Measurements from ENCODE around the gene MAU2. TPM values are rescaled to one million over a fixed set of nuclear protein-coding genes. Genes with fewer than 3 reads are reported as not detected.

Gene MAU2
- 46.8 TPM for total RNA-seq
- long read RNA-seq, partial matches to known transcripts = 5 of 28 reads
- long read RNA-seq, other reads (novel, unspliced or antisense) = 21 of 28 reads

- DNase-seq (ENCODE audit: low spot score) = peak; percentile 96
- intact Hi-C loops (cut with DNase I) = loop anchor here (2.0 kb wide), 1 partner anchor 128 kb away; the partner anchor contains the start of genes BORCS8 and RFXANK
These were observed at the start of gene MAU2, which contains the start of gene SUGP1 for GRCh38 chr19:19320361-19321140. MAU2 (plus strand) TSS chr19:19320829; CDS start chr19:19320860, 31 bp downstream. SUGP1 (minus strand) TSS chr19:19320509; CDS start chr19:19320496, 13 bp downstream.

GRCh38 chr19:19271828-19272599 lies 48.6 kb upstream of the MAU2 start:
- intact Hi-C loops (cut with DNase I) = no loop called here
- DNase-seq (ENCODE audit: low spot score) = no peak

- no peak for DNase-seq (ENCODE audit: low spot score)
- intact Hi-C loops (cut with DNase I) = no loop called here
These were observed 46.5 kb upstream of the MAU2 start for GRCh38 chr19:19274146-19274545.

- intact Hi-C loops (cut with DNase I) = no loop called here
These were observed 45.7 kb upstream of the MAU2 start for GRCh38 chr19:19274716-19275565.

GRCh38 chr19:19276386-19276785 lies 44.2 kb upstream of the MAU2 start:
- intact Hi-C loops (cut with DNase I) = no loop called here
- no peak for DNase-seq (ENCODE audit: low spot score)

More at GRCh38 chr19:19274716-19275565, 45.7 kb upstream of the MAU2 start:
- no peak for DNase-seq (ENCODE audit: low spot score)

GRCh38 chr19:19276851-19277250 lies 43.8 kb upstream of the MAU2 start:
- intact Hi-C loops (cut with DNase I) = no loop called here
- DNase-seq (ENCODE audit: low spot score) = no peak

- intact Hi-C loops (cut with DNase I) = no loop called here
- DNase-seq (ENCODE audit: low spot score) = no peak
These were observed 42.3 kb upstream of the MAU2 start for GRCh38 chr19:19278315-19278714.

GRCh38 chr19:19279062-19279612 lies 41.5 kb upstream of the MAU2 start:
- intact Hi-C loops (cut with DNase I) = no loop called here
- no peak for DNase-seq (ENCODE audit: low spot score)

GRCh38 chr19:19279853-19280252 lies 40.8 kb upstream of the MAU2 start:
- DNase-seq (ENCODE audit: low spot score) = no peak
- intact Hi-C loops (cut with DNase I) = no loop called here

GRCh38 chr19:19280561-19280960 lies 40.1 kb upstream of the MAU2 start:
- intact Hi-C loops (cut with DNase I) = no loop called here
- no peak for DNase-seq (ENCODE audit: low spot score)

GRCh38 chr19:19285686-19286085 lies 34.9 kb upstream of the MAU2 start:
- intact Hi-C loops (cut with DNase I) = no loop called here
- DNase-seq (ENCODE audit: low spot score) = no peak

GRCh38 chr19:19292607-19293006 lies 28.0 kb upstream of the MAU2 start:
- intact Hi-C loops (cut with DNase I) = no loop called here
- no peak for DNase-seq (ENCODE audit: low spot score)

GRCh38 chr19:19294914-19295313 lies 25.7 kb upstream of the MAU2 start:
- intact Hi-C loops (cut with DNase I) = no loop called here
- DNase-seq (ENCODE audit: low spot score) = no peak

- intact Hi-C loops (cut with DNase I) = no loop called here
These were observed 23.5 kb upstream of the MAU2 start for GRCh38 chr19:19296953-19297689.

GRCh38 chr19:19297759-19298158 lies 22.9 kb upstream of the MAU2 start:
- DNase-seq (ENCODE audit: low spot score) = no peak
- intact Hi-C loops (cut with DNase I) = no loop called here

More at GRCh38 chr19:19296953-19297689, 23.5 kb upstream of the MAU2 start:
- no peak for DNase-seq (ENCODE audit: low spot score)

GRCh38 chr19:19300613-19301012 lies 20.0 kb upstream of the MAU2 start:
- intact Hi-C loops (cut with DNase I) = no loop called here
- no peak for DNase-seq (ENCODE audit: low spot score)

- intact Hi-C loops (cut with DNase I) = no loop called here
- no peak for DNase-seq (ENCODE audit: low spot score)
These were observed 17.2 kb upstream of the MAU2 start for GRCh38 chr19:19303411-19303810.

GRCh38 chr19:19304186-19304965 lies 16.3 kb upstream of the MAU2 start:
- DNase-seq (ENCODE audit: low spot score) = no peak

More at GRCh38 chr19:19304186-19304965, 16.3 kb upstream of the MAU2 start:
- intact Hi-C loops (cut with DNase I) = no loop called here

Data from cardiac septum (tissue), 1 donor.